Sciatic nerve (tissue), 2 donors: ENCODE results near the gene PGA3. TPM values are rescaled to one million over a fixed set of nuclear protein-coding genes. Genes with fewer than 3 reads are reported as not detected.
"Not testable (repeated sequence)": the region's sequence is repeated elsewhere in the genome, so short reads cannot be mapped to it uniquely, and the experiment has no call there.

Experiments
- ATAC-seq: fragments of 200-7000 bp; cut with Tn5 transposase; one replicate; pipeline ENCODE4 v1.9.1; 2020; ENCODE audit warnings: mild to moderate bottlenecking, moderate library complexity
- DNase-seq: peaks from one replicate; pipeline ENCODE4 v3.0.0-alpha.2; 2020; ENCODE audit warnings: low spot score
- intact Hi-C: fragments of 100-400 bp; cut with DNase I; formaldehyde crosslinking; loops from one replicate; pipeline ENCODE4 v1.14.2; 2022
- total RNA-seq: library from RNA; stranded (reverse); fragmentation: NEBNext Ultra II Directional; extraction: Animal tissue kit (Norgen Biotek cat#: 25700); gene quantifications from one replicate; pipeline ENCODE4 v1.2.1, GENCODE V29; 2021
- donor health status: DM: no; HTN: no; CAD: no.
- donor health status: DM: no; HTN: no; CAD: no.

The PGA3 gene
- total RNA-seq, 1 donor from 2014 or later, result not detected

GRCh38 chr11:61198361-61198760 is 5.0 kb upstream of the PGA3 start:
- intact Hi-C loops, result no loop called here
- ATAC-seq, result no peak
- DNase-seq, result peak; percentile 2

GRCh38 chr11:61198948-61199523 is 4.3 kb upstream of the PGA3 start:
- intact Hi-C loops, result no loop called here
- ATAC-seq (no peak), DNase-seq (peak; percentile 2)

- intact Hi-C loops, result no loop called here
- DNase-seq, result peak; percentile 27
Observed at GRCh38 chr11:61201476-61201875, 1.8 kb upstream of the PGA3 start.

GRCh38 chr11:61203873-61204272 is 558 bp downstream of the PGA3 start:
- ATAC-seq, result peak; percentile 50
- DNase-seq, intact Hi-C loops: not testable (repeated sequence)

More at GRCh38 chr11:61201476-61201875, 1.8 kb upstream of the PGA3 start:
- ATAC-seq, result no peak

- ATAC-seq, intact Hi-C loops, DNase-seq: not testable (repeated sequence)
Observed at GRCh38 chr11:61204502-61205059, 1.3 kb downstream of the PGA3 start.

GRCh38 chr11:61207636-61208310 is 4.5 kb downstream of the PGA3 start:
- ATAC-seq, DNase-seq, intact Hi-C loops: not testable (repeated sequence)

GRCh38 chr11:61210629-61211028 is 7.3 kb downstream of the PGA3 start:
- ATAC-seq, DNase-seq, intact Hi-C loops: not testable (repeated sequence)

GRCh38 chr11:61211327-61211952 is 8.1 kb downstream of the PGA3 start:
- peak; percentile 47 for ATAC-seq
- DNase-seq, intact Hi-C loops: not testable (repeated sequence)

GRCh38 chr11:61212202-61212601 is 8.9 kb downstream of the PGA3 start:
- DNase-seq, intact Hi-C loops: not testable (repeated sequence)
- ATAC-seq, result peak; percentile 94

GRCh38 chr11:61213711-61214324 is 10.5 kb downstream of the PGA3 start:
- intact Hi-C loops, DNase-seq, ATAC-seq: not testable (repeated sequence)

GRCh38 chr11:61218306-61218705 is 15.0 kb downstream of the PGA3 start:
- DNase-seq, ATAC-seq, intact Hi-C loops: not testable (repeated sequence)

GRCh38 chr11:61219016-61219415 is 15.7 kb downstream of the PGA3 start:
- intact Hi-C loops, ATAC-seq: not testable (repeated sequence)
- peak; percentile 7 for DNase-seq

- ATAC-seq, intact Hi-C loops, DNase-seq: not testable (repeated sequence)
Observed at GRCh38 chr11:61222047-61222446, 18.7 kb downstream of the PGA3 start, which contains the start of gene PGA4. Gene PGA4, plus strand, starts transcription at chr11:61222347. Its CDS starts 54 bp downstream, at chr11:61222401.

GRCh38 chr11:61222692-61223091 is 19.4 kb downstream of the PGA3 start:
- ATAC-seq, result peak; percentile 46
- intact Hi-C loops, DNase-seq: not testable (repeated sequence)

GRCh38 chr11:61226457-61227137 is 23.3 kb downstream of the PGA3 start:
- ATAC-seq, intact Hi-C loops: not testable (repeated sequence)

GRCh38 chr11:61229458-61229857 is 26.1 kb downstream of the PGA3 start:
- DNase-seq, intact Hi-C loops, ATAC-seq: not testable (repeated sequence)

More at GRCh38 chr11:61226457-61227137, 23.3 kb downstream of the PGA3 start:
- not testable (repeated sequence) for DNase-seq

GRCh38 chr11:61231033-61231432 is 27.7 kb downstream of the PGA3 start:
- intact Hi-C loops, DNase-seq: not testable (repeated sequence)
- ATAC-seq, result peak; percentile 93

GRCh38 chr11:61231585-61231984 is 28.3 kb downstream of the PGA3 start:
- DNase-seq, intact Hi-C loops: not testable (repeated sequence)
- ATAC-seq, result peak; percentile 71
